Endothelial cell of umbilical vein (primary cell): ENCODE data around the gene LST1. TPM values are rescaled to one million over a fixed set of nuclear protein-coding genes. Genes with fewer than 3 reads are reported as not detected.

ENCODE experiments used
- BruUV-seq: library from RNA; stranded (reverse); fragments of 400-500 nt; replicated peaks from 2 replicates; lab custom pipeline; 2021; lab: Mats Ljungman, UMichigan
- CTCF ChIA-PET: fragments of 300-600, 350-600 bp; sonication (Branson Sonifier 250); formaldehyde crosslinking; loops from one replicate; lab custom pipeline; 2021; ENCODE audit warnings: antibody characterized with exemption, inconsistent platforms; lab: Charles Lee
- POLR2A ChIA-PET: fragments of 300-600, 350-600 bp; sonication (Branson Sonifier 250); formaldehyde crosslinking; loops from one replicate; lab custom pipeline; 2021; ENCODE audit warnings: antibody characterized with exemption, inconsistent platforms; lab: Charles Lee
- DNase-seq: peaks from one replicate; pipeline ENCODE4 v3.0.0-alpha.2; 2011; ENCODE audit warnings: low read depth, low spot score
- FAIRE-seq: peaks from 2 replicates; lab custom pipeline; 2011; peaks lifted over from hg19 to GRCh38; lab: Jason Lieb, UNC
- H2AFZ ChIP-seq: 2 replicates; pipeline ENCODE4 v1.6.0; 2012; ENCODE audit warnings: low read depth, low read length, control low read depth, inconsistent platforms
- H3K27ac ChIP-seq: 2 replicates; pipeline ENCODE4 v1.5.1; 2011; ENCODE audit warnings: low read depth, mild to moderate bottlenecking, control low read depth, low read length, moderate library complexity; ENCODE audit not compliant: insufficient read depth
- H3K27me3 ChIP-seq, 2 experiments: 2 replicates each; pipeline versions ENCODE4 v1.6.0 to v1.6.1; 2011; ENCODE audit warnings: low read length in 2 of 2, mixed read lengths in 1 of 2; ENCODE audit not compliant: control insufficient read depth in 2 of 2, insufficient read depth in 2 of 2
- H3K36me3 ChIP-seq, 2 experiments: 2 replicates in 1 of 2; 3 replicates in 1 of 2; pipeline ENCODE4 v1.5.1; 2011; ENCODE audit warnings: low read length in 2 of 2, mild to moderate bottlenecking in 1 of 2, moderate library complexity in 1 of 2; ENCODE audit not compliant: control insufficient read depth in 2 of 2, insufficient read depth in 2 of 2; ENCODE audit errors: extremely low read depth in 1 of 2
- H3K4me1 ChIP-seq: 3 replicates; pipeline ENCODE4 v1.5.1; 2011; ENCODE audit warnings: mild to moderate bottlenecking, low read length; ENCODE audit not compliant: control insufficient read depth, insufficient read depth; ENCODE audit errors: extremely low read depth
- H3K4me2 ChIP-seq: 2 replicates; pipeline ENCODE4 v1.6.1; 2011; ENCODE audit warnings: low read length, control low read depth, mixed read lengths; ENCODE audit not compliant: insufficient read depth
- H3K4me3 ChIP-seq, 3 experiments: fragments of 200-600 bp in 1 of 3; sonication (generic), shearing (Covaris generic) in 1 of 3; replicated peaks in 1 of 3; 2 replicates each; pipeline ENCODE4 v1.5.1; 2011 to 2016; ENCODE audit warnings: control low read depth in 3 of 3, low read length in 3 of 3, mild to moderate bottlenecking in 2 of 3, inconsistent platforms in 1 of 3, low read depth in 1 of 3, moderate library complexity in 1 of 3; ENCODE audit not compliant: insufficient read depth in 1 of 3
- H3K79me2 ChIP-seq: 2 replicates; pipeline ENCODE4 v1.6.0; 2012; ENCODE audit warnings: low read length, inconsistent platforms; ENCODE audit not compliant: control insufficient read depth, insufficient read depth
- H3K9ac ChIP-seq: replicated peaks from 2 replicates; pipeline ENCODE3; 2011; ENCODE audit warnings: low read length, control low read depth; ENCODE audit not compliant: insufficient read depth; ENCODE audit errors: extremely low read depth
- H3K9me1 ChIP-seq: replicated peaks from 3 replicates; pipeline ENCODE4 v1.6.0; 2011; ENCODE audit warnings: mild to moderate bottlenecking, low read length; ENCODE audit not compliant: control insufficient read depth, insufficient read depth; ENCODE audit errors: extremely low read depth
- H3K9me3 ChIP-seq: replicated peaks from 2 replicates; pipeline ENCODE4 v1.5.1; 2012; ENCODE audit warnings: low read length, inconsistent platforms; ENCODE audit not compliant: control insufficient read depth, insufficient read depth
- H4K20me1 ChIP-seq: replicated peaks from 2 replicates; pipeline ENCODE3; 2011; ENCODE audit warnings: mild to moderate bottlenecking, low read length; ENCODE audit not compliant: control insufficient read depth, insufficient read depth; ENCODE audit errors: extremely low read depth
- CTCF ChIP-seq, 2 donors: IDR thresholded peaks; 1 replicate in 1 of 2; 2 replicates in 1 of 2; pipeline ENCODE4 v1.5.1; 2011; ENCODE audit warnings: low read length in 2 of 2, mild to moderate bottlenecking in 2 of 2, moderate library complexity in 2 of 2, control low read depth in 1 of 2, inconsistent platforms in 1 of 2, low read depth in 1 of 2; ENCODE audit not compliant: insufficient read depth in 1 of 2; ENCODE audit errors: extremely low read depth in 1 of 2
- EZH2 ChIP-seq: IDR thresholded peaks from 2 replicates; pipeline ENCODE4 v1.6.1; 2012; ENCODE audit warnings: borderline replicate concordance, low read depth, mild to moderate bottlenecking, moderate library complexity, low read length, inconsistent platforms; ENCODE audit not compliant: severe bottlenecking
- FOS ChIP-seq: IDR thresholded peaks from 2 replicates; pipeline ENCODE4 v1.6.1; 2011; ENCODE audit warnings: mild to moderate bottlenecking, low read length, moderate library complexity, borderline replicate concordance; ENCODE audit not compliant: insufficient read depth
- GATA2 ChIP-seq: IDR thresholded peaks from 2 replicates; pipeline ENCODE4 v1.7.0; 2011; ENCODE audit warnings: low read depth, mild to moderate bottlenecking, moderate library complexity, mixed read lengths, low read length; ENCODE audit not compliant: insufficient read length, insufficient read depth
- JUN ChIP-seq: IDR thresholded peaks from 2 replicates; pipeline ENCODE4 v1.6.1; 2011; ENCODE audit warnings: borderline replicate concordance, low read depth; ENCODE audit not compliant: insufficient read length, insufficient read depth
- MAX ChIP-seq: IDR thresholded peaks from 2 replicates; pipeline ENCODE4 v1.6.1; 2011; ENCODE audit not compliant: insufficient read depth, insufficient read length
- MYC ChIP-seq: IDR thresholded peaks from one replicate; pipeline ENCODE4 v1.6.1; 2011; ENCODE audit warnings: mild to moderate bottlenecking, low read depth, low read length
- POLR2A ChIP-seq: IDR thresholded peaks from 2 replicates; pipeline ENCODE4 v1.6.1; 2012; ENCODE audit warnings: low read depth, mild to moderate bottlenecking, control low read depth, low read length
- POLR2AphosphoS5 ChIP-seq: IDR thresholded peaks from 2 replicates; pipeline ENCODE4 v1.6.1; 2012; ENCODE audit warnings: low read depth, mild to moderate bottlenecking, control low read depth, low read length, moderate library complexity; ENCODE audit not compliant: insufficient read depth
- dilution Hi-C: fragments of 300-500 bp; cut with MboI; formaldehyde crosslinking; loops from one replicate; pipeline ENCODE4 v1.15.0; 2019; ENCODE audit warnings: low sequenced_read_pairs; ENCODE audit not compliant: extremely low pct_ligation_motif_present
- intact Hi-C: fragments of 100-400 bp; cut with micrococcal nuclease; formaldehyde crosslinking; loops from one replicate; pipeline ENCODE4 v1.10.0; 2022
- polyA plus RNA-seq, 4 experiments: library from polyadenylated mRNA; depleted of rRNA in 3 of 4; stranded (reverse) in 3 of 4; unstranded in 1 of 4; fragments of >200 nt; gene quantifications; 2 replicates each; pipeline versions ENCODE4 v1.2.1 to v1.2.3, GENCODE V29; 2011 to 2012; ENCODE audit warnings: missing spikeins in 1 of 4
- total RNA-seq: library from RNA; stranded (reverse); gene quantifications from 2 replicates; pipeline ENCODE4 v1.2.3, GENCODE V29; 2021

The LST1 gene
- total and polyA plus RNA-seq, 2 donors (not counting 3 experiments of a cell fraction or from before 2014, with no cell fraction given), result 1.00 to 1.8 TPM

- H3K4me1 ChIP-seq, result peaks cover 3% of the 10 kb centered on the region
- POLR2A ChIA-PET, result no interaction called here
These were observed 10.7 kb upstream of the LST1 start, which contains the start of gene TNF for GRCh38 chr6:31575335-31575901. TNF (plus strand) TSS chr6:31575565; CDS start chr6:31575742, 177 bp downstream.

More at GRCh38 chr6:31575335-31575901, 10.7 kb upstream of the LST1 start, which contains the start of gene TNF:
- H4K20me1 ChIP-seq, result no peaks in the 10 kb centered on the region
- no peak within 1 kb of the TSS for H3K4me3 ChIP-seq
- no peak within 1 kb of the TSS for H3K27ac ChIP-seq
- TF ChIP-seq MYC (no peak), FOS (no peak), EZH2 (no peak), JUN (no peak), GATA2 (no peak), POLR2A (no peak), MAX (no peak), CTCF (IDR thresholded peaks at IDR 0.05; ENCODE audit: extremely low read depth in 1 of 2, insufficient read depth in 1 of 2, low read depth in 1 of 2, low read length in 2 of 2) (no peak), POLR2AphosphoS5 (no peak)
- no TSS peak for BruUV-seq
- CTCF ChIA-PET, result interaction anchor here (4.2 to 32.6 kb wide), 3 partner anchors 10 to 20 kb away, joined by 16 to 1517 read pairs (median 286); partner anchors contain the start of genes ATP6V1G2, DDX39B, LST1 and NCR3
- no peaks in the 10 kb centered on the region for H3K9me1 ChIP-seq
- no peaks in the 10 kb centered on the region for H3K27me3 ChIP-seq
- H3K36me3 ChIP-seq, result no peaks in the 10 kb centered on the region
- no peak within 1 kb of the TSS for H3K4me2 ChIP-seq
- H3K9me3 ChIP-seq, result no peaks in the 10 kb centered on the region
- no peak for FAIRE-seq
- intact Hi-C loops, result no loop called here
- no peak within 1 kb of the TSS for H2AFZ ChIP-seq
- H3K9ac ChIP-seq, result no peak within 1 kb of the TSS
- H3K79me2 ChIP-seq, result no peaks in the 10 kb centered on the region
- no peak for DNase-seq
- dilution Hi-C loops, result no loop called here
